MM.1S (cell line): Measurements from ENCODE around the gene PRM2.

Experiments used
- DNase-seq: peaks from one replicate; pipeline ENCODE4 v3.0.0-alpha.2; 2015
- H2AFZ ChIP-seq: fragments of 300-600 bp; sonication (generic); 2 replicates; pipeline ENCODE4 v1.6.0; 2016; ENCODE audit warnings: antibody characterized with exemption, low read length
- H3F3A ChIP-seq: fragments of 300-600 bp; sonication (generic); 2 replicates; pipeline ENCODE4 v1.6.1; 2016; ENCODE audit warnings: mild to moderate bottlenecking, antibody characterized with exemption, low read length, moderate library complexity, mixed read lengths; ENCODE audit not compliant: insufficient read depth
- H3K27ac ChIP-seq: fragments of 300-600 bp; sonication (generic); 2 replicates; pipeline ENCODE4 v1.5.1; 2016; ENCODE audit warnings: mild to moderate bottlenecking, low read length
- H3K27me3 ChIP-seq: fragments of 300-600 bp; sonication (generic); replicated peaks from 2 replicates; pipeline ENCODE4 v1.6.0; 2016; ENCODE audit warnings: low read length; ENCODE audit not compliant: insufficient read depth
- H3K36me3 ChIP-seq: fragments of 300-600 bp; sonication (generic); replicated peaks from 2 replicates; pipeline ENCODE4 v1.6.1; 2016; ENCODE audit warnings: mild to moderate bottlenecking, low read length, mixed read lengths; ENCODE audit not compliant: insufficient read depth
- H3K4me1 ChIP-seq: fragments of 300-600 bp; sonication (generic); 2 replicates; pipeline ENCODE4 v1.6.1; 2016; ENCODE audit warnings: low read length, mixed read lengths
- H3K4me2 ChIP-seq: fragments of 300-600 bp; sonication (generic); 2 replicates; pipeline ENCODE4 v1.6.0; 2016; ENCODE audit warnings: low read depth, low read length
- H3K4me3 ChIP-seq: fragments of 300-600 bp; sonication (generic); 2 replicates; pipeline ENCODE4 v1.5.1; 2016; ENCODE audit warnings: low read length, mixed read lengths
- H3K79me2 ChIP-seq: fragments of 300-600 bp; sonication (generic); 2 replicates; pipeline ENCODE4 v1.6.1; 2016; ENCODE audit warnings: mixed run types, low read length, mixed read lengths
- H3K9ac ChIP-seq: fragments of 300-600 bp; sonication (generic); 2 replicates; pipeline ENCODE4 v1.6.1; 2016; ENCODE audit warnings: low read length, mixed read lengths
- H3K9me2 ChIP-seq: fragments of 300-600 bp; sonication (generic); replicated peaks from 2 replicates; pipeline ENCODE4 v1.6.1; 2016; ENCODE audit warnings: mild to moderate bottlenecking, low read length, mixed read lengths; ENCODE audit not compliant: insufficient read depth
- H3K9me3 ChIP-seq: fragments of 300-600 bp; sonication (generic); replicated peaks from 2 replicates; pipeline ENCODE4 v1.6.1; 2016; ENCODE audit warnings: mild to moderate bottlenecking, low read length, mixed read lengths; ENCODE audit not compliant: insufficient read depth
- H4K20me1 ChIP-seq: fragments of 300-600 bp; sonication (generic); 2 replicates; pipeline ENCODE4 v1.6.1; 2016; ENCODE audit warnings: mild to moderate bottlenecking, low read length, moderate library complexity, mixed read lengths; ENCODE audit not compliant: insufficient read depth
- CTCF ChIP-seq: fragments of 300-600 bp; sonication (generic); IDR thresholded peaks from 2 replicates; pipeline ENCODE4 v1.5.1; 2016; ENCODE audit warnings: antibody characterized with exemption, low read length, mixed read lengths
- EZH2 ChIP-seq: fragments of 300-600 bp; sonication (generic); optimal IDR thresholded peaks from 2 replicates; pipeline ENCODE3; 2017; ENCODE audit warnings: low read depth, mild to moderate bottlenecking, antibody characterized with exemption, low read length, mixed read lengths
- EZH2phosphoT487 ChIP-seq: fragments of 300-600 bp; sonication (generic); IDR thresholded peaks from 2 replicates; pipeline ENCODE4 v1.6.1; 2018; ENCODE audit warnings: antibody characterized with exemption, low read length

Gene PRM2

DNA sequence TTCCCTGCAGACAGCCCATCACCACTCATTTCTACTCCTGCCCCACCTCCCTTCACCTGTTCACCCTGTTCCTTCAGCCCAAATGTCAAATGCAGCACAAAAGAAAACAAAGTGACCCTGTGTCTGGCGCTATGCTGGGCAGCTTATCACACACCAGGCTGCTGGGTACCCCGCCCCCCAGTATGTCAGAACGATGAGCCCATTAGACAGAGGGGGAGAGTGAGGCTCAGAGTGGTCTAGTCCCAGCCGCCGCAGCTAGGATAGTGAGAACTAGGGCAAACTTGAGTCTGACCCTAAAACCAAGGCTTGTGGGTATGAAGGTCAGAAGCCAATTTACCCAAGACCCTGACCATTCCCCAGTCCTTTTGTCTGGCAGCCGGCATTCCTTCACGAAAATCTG lies 11.2 kb downstream of the PRM2 start:
- Histone ChIP-seq H3K9me3 (no peaks in the 10 kb centered on the region), H3K4me1 (no peaks in the 10 kb centered on the region), H3K36me3 (no peaks in the 10 kb centered on the region), H3K79me2 (no peaks in the 10 kb centered on the region), H3K9ac (no peak overlapping the region), H3K4me3 (no peak overlapping the region), H3K27ac (no peak overlapping the region), H2AFZ (no peak overlapping the region), H3K27me3 (peaks cover 8% of the 10 kb centered on the region; the same call in 1 of the 2 replicates), H3F3A (no peaks in the 10 kb centered on the region), H4K20me1 (no peaks in the 10 kb centered on the region), H3K9me2 (no peaks in the 10 kb centered on the region), H3K4me2 (no peak overlapping the region)
- TF ChIP-seq EZH2phosphoT487, result no peak
- TF ChIP-seq EZH2, result no peak
- no peak for TF ChIP-seq CTCF
- no peak for DNase-seq

GRCh38 chr16:11264155-11264832 lies 12.0 kb downstream of the PRM2 start:
- no peak overlapping the region for H3K9ac ChIP-seq
- H3F3A ChIP-seq, result peaks cover 4% of the 10 kb centered on the region; the same call in 1 of the 2 replicates
- no peaks in the 10 kb centered on the region for H3K9me2 ChIP-seq
- H3K4me3 ChIP-seq, result no peak overlapping the region
- no peaks in the 10 kb centered on the region for H3K9me3 ChIP-seq
- TF ChIP-seq CTCF (no peak), EZH2 (no peak), EZH2phosphoT487 (no peak)
- H3K4me1 ChIP-seq, result peaks cover under 1% of the 10 kb centered on the region; the same call in 1 of the 2 replicates
- no peak overlapping the region for H3K4me2 ChIP-seq
- H3K79me2 ChIP-seq, result no peaks in the 10 kb centered on the region
- H3K27me3 ChIP-seq, result peaks cover 8% of the 10 kb centered on the region; the same call in 1 of the 2 replicates
- H4K20me1 ChIP-seq, result no peaks in the 10 kb centered on the region
- no peaks in the 10 kb centered on the region for H3K36me3 ChIP-seq
- H3K27ac ChIP-seq, result no peak overlapping the region
- no peak overlapping the region for H2AFZ ChIP-seq
- no peak for DNase-seq

DNA sequence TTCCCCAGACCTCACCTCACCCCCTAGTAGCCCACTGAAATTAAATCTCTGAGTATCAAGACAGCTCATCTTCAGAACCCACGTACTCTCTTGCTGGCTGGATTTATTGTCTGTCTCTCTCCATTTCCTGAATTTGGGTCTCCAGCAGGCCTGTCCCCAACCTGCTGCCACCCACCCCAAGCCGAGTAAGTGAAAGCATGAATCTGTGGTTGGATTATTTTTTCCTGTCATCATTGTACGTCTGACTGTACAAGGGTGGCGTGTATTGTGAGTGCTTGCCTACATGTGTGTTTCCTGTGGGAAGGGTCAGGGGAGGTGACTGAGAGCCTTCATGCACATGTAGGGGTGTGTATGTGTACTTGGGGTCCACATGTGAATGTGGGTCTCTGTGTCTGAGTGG lies 12.5 kb downstream of the PRM2 start:
- no peak overlapping the region for H3K4me2 ChIP-seq

More for the DNA sequence above, 12.5 kb downstream of the PRM2 start:
- Histone ChIP-seq H3K4me3 (no peak overlapping the region), H3K4me1 (peaks cover 6% of the 10 kb centered on the region), H3K27me3 (peaks cover 7% of the 10 kb centered on the region; the same call in 1 of the 2 replicates), H3K27ac (no peak overlapping the region), H2AFZ (no peak overlapping the region), H3F3A (peaks cover 9% of the 10 kb centered on the region), H3K79me2 (no peaks in the 10 kb centered on the region), H3K9me2 (no peaks in the 10 kb centered on the region), H4K20me1 (no peaks in the 10 kb centered on the region), H3K36me3 (no peaks in the 10 kb centered on the region), H3K9ac (no peak overlapping the region), H3K9me3 (no peaks in the 10 kb centered on the region)
- no peak for TF ChIP-seq CTCF
- TF ChIP-seq EZH2phosphoT487, result no peak
- no peak for TF ChIP-seq EZH2
- no peak for DNase-seq
